Ovary (tissue), 3 donors: ENCODE results near the gene MEGF10.

ENCODE experiments used
- CTCF ChIP-seq, 3 donors: fragments of 450-650 bp in 2 of 3; fragments of 200-600 bp in 1 of 3; IDR thresholded peaks; one replicate each; pipeline versions ENCODE4 v1.5.1 to v1.8.0; 2016 to 2022; ENCODE audit warnings: antibody characterized with exemption in 3 of 3, mild to moderate bottlenecking in 1 of 3
- POLR2A ChIP-seq: fragments of 450-650 bp; IDR thresholded peaks from one replicate; pipeline ENCODE4 v1.6.1; 2017; ENCODE audit warnings: antibody characterized with exemption, mild to moderate bottlenecking, moderate library complexity
- donor health status: DM: no; HTN: no; CAD: no.

- TF ChIP-seq CTCF (IDR thresholded peaks at IDR 0.05) (no peak), POLR2A (no peak)
These were observed 137.7 kb downstream of the MEGF10 start for GRCh38 chr5:127428276-127428675.
